Activated CD8-positive, alpha-beta memory T cell treated with anti-CD3 and anti-CD28 coated beads, Interleukin-2, amount 50 U/mL, for 48 hours (primary cell): ENCODE measurements around the gene MYL6B.
A peak's percentile ranks its signal among the peaks of the same experiment; 100 is the strongest.

Experiments
- DNase-seq: peaks from one replicate; pipeline ENCODE4 v3.0.0-alpha.2; 2020

Gene MYL6B

GRCh38 chr12:56124133-56124532, 28.3 kb upstream of the MYL6B start:
- no peak for DNase-seq

GRCh38 chr12:56126732-56127239, 25.6 kb upstream of the MYL6B start:
- no peak for DNase-seq

- DNase-seq, result no peak
These were observed 24.9 kb upstream of the MYL6B start for GRCh38 chr12:56127485-56127887.

GRCh38 chr12:56127888-56128669, 24.3 kb upstream of the MYL6B start, which contains the start of gene ESYT1:
Gene ESYT1 (plus strand): TSS chr12:56128267. CDS start chr12:56128320, 53 bp downstream.
- peak; percentile 93 for DNase-seq

GRCh38 chr12:56128670-56129205, 23.6 kb upstream of the MYL6B start:
- no peak for DNase-seq

- peak; percentile 87 for DNase-seq
These were observed 23.0 kb upstream of the MYL6B start for GRCh38 chr12:56129206-56129941.

GRCh38 chr12:56129942-56130495, 22.4 kb upstream of the MYL6B start:
- no peak for DNase-seq

GRCh38 chr12:56130876-56131275, 21.5 kb upstream of the MYL6B start:
- no peak for DNase-seq

GRCh38 chr12:56134897-56135296, 17.5 kb upstream of the MYL6B start:
- no peak for DNase-seq

- no peak for DNase-seq
These were observed 14.4 kb upstream of the MYL6B start for GRCh38 chr12:56137853-56138571.

- DNase-seq, result no peak
These were observed 10.2 kb upstream of the MYL6B start for GRCh38 chr12:56141946-56142784.

- DNase-seq, result no peak
These were observed 9.2 kb upstream of the MYL6B start for GRCh38 chr12:56143217-56143616.

GRCh38 chr12:56143870-56144269, 8.5 kb upstream of the MYL6B start:
- no peak for DNase-seq

- no peak for DNase-seq
These were observed 7.2 kb upstream of the MYL6B start for GRCh38 chr12:56145217-56145616.

- no peak for DNase-seq
These were observed 5.6 kb upstream of the MYL6B start for GRCh38 chr12:56146492-56147460.

GRCh38 chr12:56150563-56150962, 1.8 kb upstream of the MYL6B start:
- no peak for DNase-seq

- peak; percentile 84 for DNase-seq
These were observed 685 bp upstream of the MYL6B start for GRCh38 chr12:56151672-56152131.

GRCh38 chr12:56152756-56153677, 630 bp downstream of the MYL6B start:
- no peak for DNase-seq

- no peak for DNase-seq
These were observed 1.3 kb downstream of the MYL6B start for GRCh38 chr12:56153678-56154065.
